Measurements from ENCODE around the gene PTPRR. TPM values are rescaled to one million over a fixed set of nuclear protein-coding genes. Genes with fewer than 3 reads are reported as not detected.

Gene PTPRR
- total and polyA plus RNA-seq, 4 donors = 0.02 to 0.08 TPM; not detected in 2

GRCh38 chr12:70784042-70784668 is 136.4 kb downstream of the PTPRR start:
- no peak for DNase-seq (ENCODE audit: low spot score)

DNA sequence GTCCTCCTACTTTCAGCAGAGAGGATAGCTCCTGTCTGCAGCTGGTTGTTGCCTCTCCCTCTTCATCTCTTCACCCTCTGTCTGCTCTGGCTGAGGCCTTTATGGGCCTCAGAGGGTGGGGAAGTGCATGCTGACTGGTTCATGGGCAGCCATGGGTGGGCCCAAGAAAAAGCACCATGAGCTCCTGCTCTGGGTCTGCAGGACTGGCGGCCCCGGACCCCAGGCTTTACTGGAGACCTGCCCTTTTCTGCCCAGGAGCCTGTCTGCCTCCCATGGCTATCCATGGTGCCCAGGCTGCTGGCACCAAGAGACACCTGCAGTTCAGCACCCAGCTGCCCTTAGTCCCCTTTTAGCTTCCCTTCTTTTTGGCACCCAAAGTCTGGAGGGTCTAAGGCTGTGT is 137.1 kb downstream of the PTPRR start:
- no peaks in the 10 kb centered on the region for H3K27me3 ChIP-seq (ENCODE audit: control insufficient read depth in 4 of 4, insufficient read depth in 4 of 4, low read length in 3 of 4)
- H3K36me3 ChIP-seq (ENCODE audit: control insufficient read depth in 4 of 4, insufficient read depth in 3 of 4, low read depth in 1 of 4, low read length in 3 of 4) = no peaks in the 10 kb centered on the region
- no peaks in the 10 kb centered on the region for H3K9me3 ChIP-seq (ENCODE audit: control insufficient read depth in 4 of 4, low read length in 3 of 4)
- 84% methylated on average over 2 of the region's 2 CpGs for WGBS
- TF ChIP-seq GABPA (IDR thresholded peaks at IDR 0.05 in 1 of 2, conservative IDR thresholded peaks at IDR 0.05 in 1 of 2) (no peak), EGR1 (IDR thresholded peaks at IDR 0.05; ENCODE audit: low read depth in 2 of 2) (no peak), FOXA2 (IDR thresholded peaks at IDR 0.05) (no peak), CTCF (IDR thresholded peaks at IDR 0.05; ENCODE audit: low read depth, low read length, missing input control) (no peak), RAD21 (IDR thresholded peaks at IDR 0.05) (no peak), NR2F2 (IDR thresholded peaks at IDR 0.05) (no peak), HNF4A (conservative IDR thresholded peaks at IDR 0.05) (no peak), YY1 (IDR thresholded peaks at IDR 0.05) (no peak), JUND (IDR thresholded peaks at IDR 0.05) (no peak), HNF4G (IDR thresholded peaks at IDR 0.05) (no peak), FOXA1 (IDR thresholded peaks at IDR 0.05) (no peak), SP1 (IDR thresholded peaks at IDR 0.05) (no peak), ATF3 (IDR thresholded peaks at IDR 0.05) (no peak), MAX (IDR thresholded peaks at IDR 0.05) (no peak), RXRA (IDR thresholded peaks at IDR 0.05) (no peak)
- TF ChIP-seq, protein P1, sequence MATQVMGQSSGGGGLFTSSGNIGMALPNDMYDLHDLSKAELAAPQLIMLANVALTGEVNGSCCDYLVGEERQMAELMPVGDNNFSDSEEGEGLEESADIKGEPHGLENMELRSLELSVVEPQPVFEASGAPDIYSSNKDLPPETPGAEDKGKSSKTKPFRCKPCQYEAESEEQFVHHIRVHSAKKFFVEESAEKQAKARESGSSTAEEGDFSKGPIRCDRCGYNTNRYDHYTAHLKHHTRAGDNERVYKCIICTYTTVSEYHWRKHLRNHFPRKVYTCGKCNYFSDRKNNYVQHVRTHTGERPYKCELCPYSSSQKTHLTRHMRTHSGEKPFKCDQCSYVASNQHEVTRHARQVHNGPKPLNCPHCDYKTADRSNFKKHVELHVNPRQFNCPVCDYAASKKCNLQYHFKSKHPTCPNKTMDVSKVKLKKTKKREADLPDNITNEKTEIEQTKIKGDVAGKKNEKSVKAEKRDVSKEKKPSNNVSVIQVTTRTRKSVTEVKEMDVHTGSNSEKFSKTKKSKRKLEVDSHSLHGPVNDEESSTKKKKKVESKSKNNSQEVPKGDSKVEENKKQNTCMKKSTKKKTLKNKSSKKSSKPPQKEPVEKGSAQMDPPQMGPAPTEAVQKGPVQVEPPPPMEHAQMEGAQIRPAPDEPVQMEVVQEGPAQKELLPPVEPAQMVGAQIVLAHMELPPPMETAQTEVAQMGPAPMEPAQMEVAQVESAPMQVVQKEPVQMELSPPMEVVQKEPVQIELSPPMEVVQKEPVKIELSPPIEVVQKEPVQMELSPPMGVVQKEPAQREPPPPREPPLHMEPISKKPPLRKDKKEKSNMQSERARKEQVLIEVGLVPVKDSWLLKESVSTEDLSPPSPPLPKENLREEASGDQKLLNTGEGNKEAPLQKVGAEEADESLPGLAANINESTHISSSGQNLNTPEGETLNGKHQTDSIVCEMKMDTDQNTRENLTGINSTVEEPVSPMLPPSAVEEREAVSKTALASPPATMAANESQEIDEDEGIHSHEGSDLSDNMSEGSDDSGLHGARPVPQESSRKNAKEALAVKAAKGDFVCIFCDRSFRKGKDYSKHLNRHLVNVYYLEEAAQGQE (IDR thresholded peaks at IDR 0.05) = no peak
- H3K9ac ChIP-seq (ENCODE audit: low read depth in 1 of 2, low read length in 2 of 2) = no peak overlapping the region
- no peak overlapping the region for H3K4me3 ChIP-seq (ENCODE audit: low read depth in 1 of 3, low read length in 3 of 3)
- H3K4me1 ChIP-seq (ENCODE audit: control insufficient read depth in 4 of 4, insufficient read depth in 4 of 4, low read length in 3 of 4) = no peaks in the 10 kb centered on the region
- H3K27ac ChIP-seq (ENCODE audit: low read depth in 1 of 2, low read length in 2 of 2) = no peak overlapping the region
- no peak for DNase-seq (ENCODE audit: low spot score)

More at GRCh38 chr12:70784042-70784668, 136.4 kb downstream of the PTPRR start:
- Histone ChIP-seq H3K4me1 (ENCODE audit: control insufficient read depth in 4 of 4, insufficient read depth in 4 of 4, low read length in 3 of 4) (no peaks in the 10 kb centered on the region), H3K27me3 (ENCODE audit: control insufficient read depth in 4 of 4, insufficient read depth in 4 of 4, low read length in 3 of 4) (no peaks in the 10 kb centered on the region), H3K36me3 (ENCODE audit: control insufficient read depth in 4 of 4, insufficient read depth in 3 of 4, low read depth in 1 of 4, low read length in 3 of 4) (no peaks in the 10 kb centered on the region), H3K4me3 (ENCODE audit: low read depth in 1 of 3, low read length in 3 of 3) (no peak overlapping the region), H3K27ac (ENCODE audit: low read depth in 1 of 2, low read length in 2 of 2) (no peak overlapping the region), H3K9me3 (ENCODE audit: control insufficient read depth in 4 of 4, low read length in 3 of 4) (no peaks in the 10 kb centered on the region), H3K9ac (ENCODE audit: low read depth in 1 of 2, low read length in 2 of 2) (no peak overlapping the region)
- no peak for TF ChIP-seq SP1 (IDR thresholded peaks at IDR 0.05)
- TF ChIP-seq TAF1 (conservative IDR thresholded peaks at IDR 0.05) = no peak
- TF ChIP-seq JUND (IDR thresholded peaks at IDR 0.05) = no peak
- no peak for TF ChIP-seq FOXA1 (IDR thresholded peaks at IDR 0.05)
- WGBS = 93% methylated on average over 21 of the region's 21 CpGs

Measured in liver (tissue), 9 donors.